HepG2 (cell line): Measurements from ENCODE around the gene CALN1. TPM values are rescaled to one million over a fixed set of nuclear protein-coding genes. Genes with fewer than 3 reads are reported as not detected.

ENCODE experiments used
- ATAC-seq: fragments of 200-7000 bp; cut with Tn5 transposase; 3 replicates; pipeline ENCODE4 v1.9.1; 2020; ENCODE audit warnings: mild to moderate bottlenecking, moderate library complexity
- BruUV-seq: library from RNA; stranded (reverse); fragments of 400-500 nt; replicated peaks from 2 replicates; lab custom pipeline; 2021; lab: Mats Ljungman, UMichigan
- CTCF ChIA-PET: fragments of 300-600 bp; formaldehyde crosslinking; extraction: SDS; loops from one replicate; lab custom pipeline; 2021; ENCODE audit warnings: low total read pairs, inconsistent platforms, low intra/inter-chr PET ratio; lab: Yijun Ruan, JAX
- POLR2A ChIA-PET: fragments of 350-600 bp; sonication (Branson Sonifier 250); formaldehyde crosslinking; loops from one replicate; lab custom pipeline; 2020; ENCODE audit warnings: antibody characterized with exemption, inconsistent platforms; lab: Yijun Ruan, JAX
- DNase-seq: peaks from one replicate; pipeline ENCODE4 v3.0.0-alpha.2; 2015; ENCODE audit warnings: low spot score
- FAIRE-seq: peaks from 3 replicates; lab custom pipeline; 2011; peaks lifted over from hg19 to GRCh38; lab: Jason Lieb, UNC
- H2AFZ ChIP-seq: one replicate; pipeline ENCODE4 v1.6.1; 2011; ENCODE audit warnings: low read length, inconsistent platforms
- H3K27ac ChIP-seq: fragments of 300-600 bp; 3 replicates; pipeline ENCODE4 v1.8.0; 2011; ENCODE audit warnings: mixed run types, mild to moderate bottlenecking, mixed read lengths, low read length, inconsistent platforms; ENCODE audit not compliant: insufficient read depth; ENCODE audit errors: extremely low read length
- H3K27me3 ChIP-seq, 2 experiments: fragments of 200-600 bp in 1 of 2; 2 replicates in 1 of 2; 3 replicates in 1 of 2; pipeline versions ENCODE4 v1.6.0 to v1.8.0; 2011; ENCODE audit warnings: low read length in 2 of 2, mild to moderate bottlenecking in 2 of 2, moderate library complexity in 2 of 2, inconsistent platforms in 1 of 2; ENCODE audit not compliant: insufficient read depth in 2 of 2, control insufficient read depth in 1 of 2
- H3K36me3 ChIP-seq, 2 experiments: fragments of 200-600 bp in 1 of 2; replicated peaks in 1 of 2; 2 replicates in 1 of 2; 3 replicates in 1 of 2; pipeline versions ENCODE4 v1.5.1 to v1.8.0; 2011; ENCODE audit warnings: low read length in 2 of 2, inconsistent platforms in 1 of 2; ENCODE audit not compliant: insufficient read depth in 2 of 2, control insufficient read depth in 1 of 2
- H3K4me1 ChIP-seq: 2 replicates; pipeline ENCODE4 v1.5.1; 2012; ENCODE audit warnings: low read length, inconsistent platforms; ENCODE audit not compliant: insufficient read depth
- H3K4me2 ChIP-seq: 2 replicates; pipeline ENCODE4 v1.6.0; 2011; ENCODE audit warnings: low read depth, low read length, inconsistent platforms
- H3K4me3 ChIP-seq, 3 experiments: fragments of 200-600 bp in 1 of 3; sonication (generic), shearing (Covaris generic) in 1 of 3; replicated peaks in 1 of 3; 2 replicates each; pipeline ENCODE4 v1.5.1; 2011 to 2016; ENCODE audit warnings: low read length in 3 of 3, inconsistent platforms in 2 of 3, low read depth in 2 of 3, mild to moderate bottlenecking in 2 of 3, control low read depth in 1 of 3, mixed read lengths in 1 of 3; ENCODE audit not compliant: insufficient read depth in 1 of 3
- H3K79me2 ChIP-seq: one replicate; pipeline ENCODE4 v1.6.1; 2011; ENCODE audit warnings: low read length, inconsistent platforms; ENCODE audit not compliant: insufficient read depth
- H3K9ac ChIP-seq: 2 replicates; pipeline ENCODE4 v1.6.0; 2011; ENCODE audit warnings: mild to moderate bottlenecking, low read depth, low read length, inconsistent platforms; ENCODE audit not compliant: insufficient read depth
- H3K9me3 ChIP-seq: 2 replicates; pipeline ENCODE4 v1.5.1; 2012; ENCODE audit warnings: mild to moderate bottlenecking, low read length
- H4K20me1 ChIP-seq: 2 replicates; pipeline ENCODE4 v1.6.0; 2011; ENCODE audit warnings: inconsistent platforms, mild to moderate bottlenecking, low read length, moderate library complexity; ENCODE audit not compliant: insufficient read depth
- AKAP8 ChIP-seq: sonication (generic); formaldehyde crosslinking; IDR thresholded peaks from 2 replicates; pipeline ENCODE4 v1.5.1; 2020; ENCODE audit warnings: mild to moderate bottlenecking, missing genetic modification reagents
- FIP1L1 ChIP-seq: fragments of 200-400 bp; formaldehyde crosslinking; IDR thresholded peaks from 2 replicates; pipeline ENCODE4 v1.6.1; 2018; ENCODE audit warnings: low read depth, mild to moderate bottlenecking, low read length, moderate library complexity, borderline replicate concordance; ENCODE audit not compliant: insufficient read depth
- FOXC1 ChIP-seq: sonication (generic); formaldehyde crosslinking; IDR thresholded peaks from 2 replicates; pipeline ENCODE4 v1.8.0; 2022; ENCODE audit warnings: mild to moderate bottlenecking, missing genetic modification reagents, borderline replicate concordance
- FOXO1 ChIP-seq: sonication (generic); formaldehyde crosslinking; IDR thresholded peaks from 2 replicates; pipeline ENCODE4 v1.4.0; 2020; ENCODE audit warnings: missing genetic modification reagents
- KMT2A ChIP-seq: sonication (generic); formaldehyde crosslinking; IDR thresholded peaks from 2 replicates; pipeline ENCODE4 v1.4.0; 2020; ENCODE audit warnings: missing genetic modification reagents
- NCOR1 ChIP-seq: fragments of 200-600 bp; sonication (generic); IDR thresholded peaks from 2 replicates; pipeline ENCODE4 v1.7.0; 2017; ENCODE audit warnings: antibody characterized with exemption, low read length, borderline replicate concordance
- PLRG1 ChIP-seq: fragments of 450-650 bp; conservative IDR thresholded peaks from 2 replicates; pipeline ENCODE4 v1.6.1; 2016
- SAP130 ChIP-seq: IDR thresholded peaks from 2 replicates; pipeline ENCODE4 v1.6.1; 2016; ENCODE audit warnings: low read depth
- XRCC5 ChIP-seq: fragments of 200-400 bp; formaldehyde crosslinking; optimal IDR thresholded peaks from 2 replicates; pipeline ENCODE3; 2017; ENCODE audit warnings: mild to moderate bottlenecking, low read length
- ZNF382 ChIP-seq: sonication (generic); formaldehyde crosslinking; IDR thresholded peaks from 2 replicates; pipeline ENCODE4 v1.5.0; 2020; ENCODE audit warnings: missing genetic modification reagents, mild to moderate bottlenecking, borderline replicate concordance
- ZNF549 ChIP-seq: sonication (generic); formaldehyde crosslinking; IDR thresholded peaks from 2 replicates; pipeline ENCODE4 v1.5.0; 2020; ENCODE audit warnings: missing genetic modification reagents
- ZNF850 ChIP-seq: sonication (generic); formaldehyde crosslinking; conservative IDR thresholded peaks from 2 replicates; pipeline ENCODE4 v1.9.0; 2021; ENCODE audit warnings: mild to moderate bottlenecking, missing genetic modification reagents
- ZNF891 ChIP-seq: sonication (generic); formaldehyde crosslinking; IDR thresholded peaks from 2 replicates; pipeline ENCODE4 v1.5.0; 2020; ENCODE audit warnings: mild to moderate bottlenecking, missing genetic modification reagents
- WGBS: methylation state at CpG from one replicate; pipeline ENCODE4 v1.1.6; 2017; ENCODE audit warnings: low lambda C conversion rate; 5-methylcytosine and 5-hydroxymethylcytosine counted together
- in situ Hi-C: cut with HindIII; loops from 2 replicates; pipeline ENCODE4 v1.10.0; 2017; ENCODE audit warnings: low pct_unique_long_range_greater_than_20kb; ENCODE audit not compliant: extremely low pct_ligation_motif_present
- intact Hi-C: fragments of 100-400 bp; cut with micrococcal nuclease; formaldehyde crosslinking; loops from one replicate; pipeline ENCODE4 v1.10.0; 2022; ENCODE audit not compliant: unreplicated experiment
- polyA plus RNA-seq, 8 experiments: library from polyadenylated mRNA; depleted of rRNA in 3 of 8; stranded (reverse) in 7 of 8; unstranded in 1 of 8; fragments of >200 nt; fragmentation: Illumina TruSeq in 4 of 8; extraction: Trizol in 4 of 8; gene quantifications; 2 replicates each; pipeline versions ENCODE4 v1.2.1 to v1.2.3, GENCODE V29; 2011 to 2016; ENCODE audit warnings: low read depth in 4 of 8, missing spikeins in 1 of 8, mixed read lengths in 1 of 8; ENCODE audit not compliant: insufficient read depth in 1 of 8
- total RNA-seq, 5 experiments: library from RNA; depleted of rRNA; stranded (reverse); fragments of >200 nt; fragmentation: Illumina TruSeq; extraction: Trizol; gene quantifications; 2 replicates each; pipeline ENCODE4 v1.2.3, GENCODE V29; 2016; ENCODE audit warnings: low read depth in 1 of 5
- TF ChIP-seq, protein P1 (sequence below): sonication (generic); formaldehyde crosslinking; IDR thresholded peaks from 2 replicates; pipeline ENCODE4 v1.5.1; 2020; ENCODE audit warnings: mild to moderate bottlenecking, missing genetic modification reagents, borderline replicate concordance

CALN1 gene
- total and polyA plus RNA-seq, 2 of the 13 experiments (the other 11 are each of a cell fraction or from before 2014, with no cell fraction given), result not detected

DNA sequence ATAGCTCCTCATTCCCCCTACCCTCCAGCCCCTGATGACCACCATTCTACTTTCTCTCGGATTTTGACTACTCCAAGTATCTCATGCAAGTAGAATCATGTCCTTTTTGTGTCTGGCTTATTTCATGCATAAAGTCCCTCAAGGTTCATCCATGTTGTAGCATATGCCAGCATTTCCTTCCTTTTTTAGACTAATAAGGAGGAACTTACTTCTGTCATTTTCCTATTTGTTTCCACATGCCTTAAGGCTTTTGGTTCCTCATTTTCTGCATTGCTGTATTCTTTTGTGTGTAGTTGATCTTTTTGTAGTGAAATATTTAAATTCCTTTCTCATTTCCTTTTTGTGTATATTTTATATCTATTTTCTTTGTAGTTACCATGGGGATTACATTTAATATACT, 376.9 kb downstream of the CALN1 start:
- in situ Hi-C loops, result no loop called here
- Histone ChIP-seq H3K4me1 (no peaks in the 10 kb centered on the region), H4K20me1 (no peaks in the 10 kb centered on the region), H3K79me2 (no peaks in the 10 kb centered on the region), H3K9ac (no peak overlapping the region), H3K9me3 (no peaks in the 10 kb centered on the region), H3K4me2 (no peak overlapping the region), H2AFZ (no peak overlapping the region), H3K27me3 (no peaks in the 10 kb centered on the region), H3K4me3 (no peak overlapping the region), H3K36me3 (no peaks in the 10 kb centered on the region), H3K27ac (no peak overlapping the region)
- no TSS peak for BruUV-seq
- intact Hi-C loops, result no loop called here
- no peak for ATAC-seq
- no peak for DNase-seq
- FAIRE-seq, result no peak
- WGBS, result 3% methylated on average over 1 of the region's 1 CpG
- POLR2A ChIA-PET, result no interaction called here
- CTCF ChIA-PET, result no interaction called here
- TF ChIP-seq FOXO1 (CRISPR knock-in tag) (no peak), FIP1L1 (no peak), AKAP8 (CRISPR knock-in tag) (no peak), FOXC1 (no peak), ZNF850 (CRISPR knock-in tag) (no peak), KMT2A (CRISPR knock-in tag) (no peak)

DNA sequence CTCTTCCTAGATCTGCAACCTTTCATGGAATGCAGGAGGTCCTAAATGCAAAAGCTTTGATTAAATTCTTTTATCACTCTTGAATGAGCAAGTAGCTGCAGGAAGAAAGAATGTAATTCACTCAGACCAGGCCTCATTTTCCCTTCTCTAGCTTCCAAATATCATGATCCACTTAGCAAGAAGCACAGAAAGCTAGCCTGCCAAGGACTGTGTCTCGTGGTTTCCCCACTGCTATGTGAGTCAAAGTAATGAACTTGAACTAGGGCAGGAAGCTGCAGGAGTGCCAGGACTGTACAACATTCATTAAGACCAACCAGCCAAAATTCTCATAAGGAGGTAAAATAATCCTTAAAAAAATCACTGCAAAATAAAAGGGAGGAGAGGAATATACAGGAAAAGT, 379.2 kb downstream of the CALN1 start:
- TF ChIP-seq ZNF549 (CRISPR knock-in tag), result no peak
- TF ChIP-seq PLRG1, result no peak
- no peak for TF ChIP-seq NCOR1
- TF ChIP-seq SAP130 (CRISPR knock-in tag), result no peak
- no peak for TF ChIP-seq ZNF891
- TF ChIP-seq, protein P1, sequence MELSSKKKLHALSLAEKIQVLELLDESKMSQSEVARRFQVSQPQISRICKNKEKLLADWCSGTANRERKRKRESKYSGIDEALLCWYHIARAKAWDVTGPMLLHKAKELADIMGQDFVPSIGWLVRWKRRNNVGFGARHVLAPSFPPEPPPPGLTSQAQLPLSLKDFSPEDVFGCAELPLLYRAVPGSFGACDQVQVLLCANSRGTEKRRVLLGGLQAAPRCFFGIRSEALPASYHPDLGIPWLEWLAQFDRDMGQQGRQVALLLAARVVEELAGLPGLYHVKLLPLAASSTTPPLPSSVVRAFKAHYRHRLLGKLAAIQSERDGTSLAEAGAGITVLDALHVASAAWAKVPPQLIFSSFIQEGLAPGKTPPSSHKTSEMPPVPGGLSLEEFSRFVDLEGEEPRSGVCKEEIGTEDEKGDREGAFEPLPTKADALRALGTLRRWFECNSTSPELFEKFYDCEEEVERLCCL (CRISPR knock-in tag), result no peak
- no peak for TF ChIP-seq XRCC5
- TF ChIP-seq ZNF382 (CRISPR knock-in tag), result no peak
- TF ChIP-seq, all 625 proteins: peak for 0
- FAIRE-seq, result no peak
- CTCF ChIA-PET, result no interaction called here
- no peak for ATAC-seq
- Histone ChIP-seq H3K79me2 (no peaks in the 10 kb centered on the region), H3K9ac (no peak overlapping the region), H3K27ac (no peak overlapping the region), H2AFZ (no peak overlapping the region), H4K20me1 (no peaks in the 10 kb centered on the region), H3K27me3 (no peaks in the 10 kb centered on the region), H3K36me3 (no peaks in the 10 kb centered on the region), H3K4me1 (no peaks in the 10 kb centered on the region), H3K4me3 (no peak overlapping the region), H3K9me3 (peaks cover 9% of the 10 kb centered on the region; the same call in 1 of the 2 replicates), H3K4me2 (no peak overlapping the region)
- POLR2A ChIA-PET, result no interaction called here
- no TSS peak for BruUV-seq
- WGBS, result 0% methylated on average over 1 of the region's 1 CpG
- intact Hi-C loops (no loop called here), in situ Hi-C loops (no loop called here)
- DNase-seq, result no peak
